Stimulated activated CD8-positive, alpha-beta memory T cell treated with anti-CD3 and anti-CD28 coated beads, Interleukin-15, amount 100 ng/mL, for 48 hours (primary cell): ENCODE results near the gene MRM3.
"Not testable (repeated sequence)": the region's sequence is repeated elsewhere in the genome, so short reads cannot be mapped to it uniquely, and the experiment has no call there.

Experiments used
- DNase-seq, 2 donors: peaks; one replicate each; pipeline ENCODE4 v3.0.0-alpha.2; 2020; ENCODE audit warnings: low read depth in 2 of 2

MRM3 gene

GRCh38 chr17:796609-797008 is 14.5 kb downstream of the MRM3 start:
- no peak for DNase-seq

GRCh38 chr17:797236-797840 is 15.2 kb downstream of the MRM3 start:
- no peak for DNase-seq

GRCh38 chr17:798246-798645 is 16.1 kb downstream of the MRM3 start:
- DNase-seq, result no peak

GRCh38 chr17:799261-799660 is 17.1 kb downstream of the MRM3 start:
- DNase-seq, result no peak

GRCh38 chr17:800446-801242 is 18.5 kb downstream of the MRM3 start:
- DNase-seq, result no peak

- no peak for DNase-seq
Measured at GRCh38 chr17:801660-802059, 19.5 kb downstream of the MRM3 start.

- no peak for DNase-seq
Measured at GRCh38 chr17:802481-802880, 20.3 kb downstream of the MRM3 start.

- no peak for DNase-seq
Measured at GRCh38 chr17:802901-803881, 21.0 kb downstream of the MRM3 start.

- DNase-seq, result no peak
Measured at GRCh38 chr17:804541-805435, 22.6 kb downstream of the MRM3 start.

- not testable (repeated sequence) for DNase-seq
Measured at GRCh38 chr17:805886-806285, 23.7 kb downstream of the MRM3 start.

- DNase-seq, result no peak
Measured at GRCh38 chr17:806346-806745, 24.2 kb downstream of the MRM3 start.

GRCh38 chr17:806781-807522 is 24.8 kb downstream of the MRM3 start:
- no peak for DNase-seq

- no peak for DNase-seq
Measured at GRCh38 chr17:807523-808294, 25.6 kb downstream of the MRM3 start.

- DNase-seq, result no peak
Measured at GRCh38 chr17:811051-811784, 29.1 kb downstream of the MRM3 start.

GRCh38 chr17:812638-813204 is 30.6 kb downstream of the MRM3 start:
- no peak for DNase-seq

- DNase-seq, result no peak
Measured at GRCh38 chr17:814371-814770, 32.2 kb downstream of the MRM3 start.

- no peak for DNase-seq
Measured at GRCh38 chr17:819251-819650, 37.1 kb downstream of the MRM3 start.

GRCh38 chr17:823501-823902 is 41.3 kb downstream of the MRM3 start:
- no peak for DNase-seq

- DNase-seq, result no peak
Measured at GRCh38 chr17:824378-824777, 42.2 kb downstream of the MRM3 start.
